Spleen (tissue), 11 donors: ENCODE results near the gene DCBLD1. TPM values are rescaled to one million over a fixed set of nuclear protein-coding genes. Genes with fewer than 3 reads are reported as not detected.

Source experiments
- DNase-seq: peaks from one replicate; pipeline ENCODE4 v3.0.0-alpha.2; 2020
- H3K27ac ChIP-seq, 8 donors: fragments of 200-600 bp; sonication (generic) in 7 of 8; 1 replicate in 4 of 8; 2 replicates in 4 of 8; pipeline versions ENCODE4 v1.5.0 to v1.8.0; 2016 to 2021; ENCODE audit warnings: inconsistent platforms in 4 of 8, mild to moderate bottlenecking in 4 of 8, moderate library complexity in 1 of 8
- H3K27me3 ChIP-seq, 7 donors: fragments of 200-600 bp; sonication (generic) in 6 of 7; replicated peaks in 1 of 7; 1 replicate in 4 of 7; 2 replicates in 3 of 7; pipeline versions ENCODE4 v1.5.0 to v1.8.0; 2016 to 2021; ENCODE audit warnings: inconsistent platforms in 3 of 7, mild to moderate bottlenecking in 1 of 7
- H3K36me3 ChIP-seq, 6 donors: fragments of 200-600 bp; sonication (generic) in 5 of 6; 1 replicate in 4 of 6; 2 replicates in 2 of 6; pipeline versions ENCODE4 v1.5.0 to v1.8.0; 2016 to 2021; ENCODE audit warnings: inconsistent platforms in 2 of 6
- H3K4me1 ChIP-seq, 6 donors: fragments of 200-600 bp; sonication (generic) in 5 of 6; 1 replicate in 3 of 6; 2 replicates in 3 of 6; pipeline versions ENCODE4 v1.5.0 to v1.8.0; 2016 to 2021; ENCODE audit warnings: inconsistent platforms in 3 of 6
- H3K4me3 ChIP-seq, 8 donors: fragments of 200-600 bp; sonication (generic) in 7 of 8; 1 replicate in 4 of 8; 2 replicates in 4 of 8; pipeline versions ENCODE4 v1.5.0 to v1.8.0; 2016 to 2021; ENCODE audit warnings: inconsistent platforms in 4 of 8, mild to moderate bottlenecking in 4 of 8, moderate library complexity in 2 of 8
- H3K9me3 ChIP-seq, 8 donors: fragments of 200-600 bp; sonication (generic) in 7 of 8; 1 replicate in 4 of 8; 2 replicates in 4 of 8; pipeline versions ENCODE4 v1.5.0 to v1.8.0; 2016 to 2021; ENCODE audit warnings: inconsistent platforms in 4 of 8
- CTCF ChIP-seq, 11 experiments: fragments of 200-600 bp in 7 of 11; fragments of 450-650 bp in 4 of 11; sonication (generic) in 4 of 11; IDR thresholded peaks in 8 of 11; conservative IDR thresholded peaks in 3 of 11; 1 replicate in 7 of 11; 2 replicates in 4 of 11; pipeline versions ENCODE4 v1.4.0 to v1.8.0; 2016 to 2021; ENCODE audit warnings: antibody characterized with exemption in 11 of 11, inconsistent platforms in 4 of 11, mild to moderate bottlenecking in 1 of 11
- POLR2A ChIP-seq, 3 donors: fragments of 450-650 bp; IDR thresholded peaks; one replicate each; pipeline ENCODE4 v1.5.1; 2017; ENCODE audit warnings: antibody characterized with exemption in 3 of 3, mild to moderate bottlenecking in 1 of 3
- POLR2AphosphoS5 ChIP-seq, 3 donors: sonication (generic); formaldehyde crosslinking; IDR thresholded peaks; one replicate each; pipeline ENCODE4 v1.5.1; 2017; ENCODE audit warnings: antibody characterized with exemption in 3 of 3
- WGBS, 5 donors: extraction: QIAGEN DNeasy Blood & Tissue Kit in 3 of 5; methylation state at CpG; one replicate each; pipeline versions ENCODE4 v1.1.5 to v1.1.7; 2013 to 2018; 5-methylcytosine and 5-hydroxymethylcytosine counted together
- intact Hi-C: fragments of 100-400 bp; cut with DNase I; formaldehyde crosslinking; loops from one replicate; pipeline ENCODE4 v1.15.0; 2023; ENCODE audit warnings: low total_unique reads
- polyA plus RNA-seq, 3 donors: library from polyadenylated mRNA; stranded (reverse); fragments of 200-250 nt; gene quantifications; one replicate each; pipeline ENCODE4 v1.2.1, GENCODE V29; 2013
- total RNA-seq, 7 donors: library from RNA; depleted of rRNA in 3 of 7; stranded (reverse); fragments of >200 nt in 3 of 7; fragmentation: NEBNext Ultra II Directional in 4 of 7; extraction: Animal tissue kit (Norgen Biotek cat#: 25700) in 4 of 7; gene quantifications; one replicate each; pipeline versions ENCODE4 v1.1.0 to v1.2.1, GENCODE V29; 2016 to 2021
- donor health status: healthy with polysubstance abuse.
- donor health status: DM: no; HTN: no; CAD: no; lungs with moderate emphysema.
- donor health status: DM: no; HTN: no; CAD: no.
- donor health status: Bipolar disorder and iron deficiency.
- donor health status: healthy.
- donor health status: DM: no; HTN: no; CAD: no.
- donor health status: DM: yes; HTN: yes; CAD: no.

DCBLD1 gene
- total and polyA plus RNA-seq, 10 donors = 2.0 to 16.7 (median 7.1) TPM

- 81 to 90% (median 85%) methylated on average over 3 of the region's 3 CpGs for whole genome bisulfite sequencing, 5 donors
- Histone ChIP-seq H3K27ac (no peak overlapping the region), H3K27me3 (peaks cover 0 to 5% (median 0%) of the 10 kb centered on the region in 7 donors), H3K4me3 (no peak overlapping the region), H3K9me3 (no peaks in the 10 kb centered on the region), H3K36me3 (peaks cover 0 to 28% (median 1%) of the 10 kb centered on the region in 6 donors), H3K4me1 (peaks cover 0 to 6% (median 0%) of the 10 kb centered on the region in 6 donors)
- TF ChIP-seq CTCF (IDR thresholded peaks at IDR 0.05 in 8 of 11, conservative IDR thresholded peaks at IDR 0.05 in 3 of 11) (no peak), POLR2AphosphoS5 (IDR thresholded peaks at IDR 0.05) (no peak), POLR2A (IDR thresholded peaks at IDR 0.05) (no peak)
- intact Hi-C loops = no loop called here
- no peak for DNase-seq
These were observed 60.0 kb downstream of the DCBLD1 start for GRCh38 chr6:117542493-117542892.

- 68 to 76% (median 71%) methylated on average over 3 of the region's 3 CpGs for WGBS, 5 donors
- H3K27ac ChIP-seq = no peak overlapping the region
- intact Hi-C loops = no loop called here
- no peak for DNase-seq
- TF ChIP-seq CTCF (IDR thresholded peaks at IDR 0.05 in 8 of 11, conservative IDR thresholded peaks at IDR 0.05 in 3 of 11) (no peak), POLR2A (IDR thresholded peaks at IDR 0.05) (no peak), POLR2AphosphoS5 (IDR thresholded peaks at IDR 0.05) (no peak)
- H3K4me1 ChIP-seq = peaks cover 0 to 26% (median 12%) of the 10 kb centered on the region in 6 donors
- H3K36me3 ChIP-seq = peaks cover 0 to 23% (median 0%) of the 10 kb centered on the region in 6 donors
- H3K4me3 ChIP-seq = no peak overlapping the region
- H3K27me3 ChIP-seq = peaks cover 0 to 14% (median 0%) of the 10 kb centered on the region in 7 donors
- no peaks in the 10 kb centered on the region for H3K9me3 ChIP-seq
These were observed 62.2 kb downstream of the DCBLD1 start for GRCh38 chr6:117544716-117545115.

- 88 to 98% (median 94%) methylated on average over 4 of the region's 4 CpGs for WGBS, 5 donors
- intact Hi-C loops = no loop called here
- H3K36me3 ChIP-seq = peaks cover 0 to 23% (median 0%) of the 10 kb centered on the region in 6 donors
These were observed 62.7 kb downstream of the DCBLD1 start for GRCh38 chr6:117545161-117545595.

More at GRCh38 chr6:117545161-117545595, 62.7 kb downstream of the DCBLD1 start:
- no peak for DNase-seq
- Histone ChIP-seq H3K9me3 (no peaks in the 10 kb centered on the region), H3K4me1 (peaks cover 0 to 31% (median 14%) of the 10 kb centered on the region in 6 donors), H3K4me3 (no peak overlapping the region), H3K27ac (no peak overlapping the region), H3K27me3 (peaks cover 0 to 14% (median 0%) of the 10 kb centered on the region in 7 donors)
- TF ChIP-seq POLR2AphosphoS5 (IDR thresholded peaks at IDR 0.05) (no peak), POLR2A (IDR thresholded peaks at IDR 0.05) (no peak), CTCF (IDR thresholded peaks at IDR 0.05 in 8 of 11, conservative IDR thresholded peaks at IDR 0.05 in 3 of 11) (no peak)
